GM12892 (cell line): ENCODE measurements around the gene SLC38A6.

ENCODE experiments used
- POLR2A ChIP-seq: IDR thresholded peaks from 2 replicates; pipeline ENCODE4 v1.6.1; 2011; ENCODE audit warnings: low read depth, low read length, control low read depth
- TAF1 ChIP-seq: IDR thresholded peaks from 2 replicates; pipeline ENCODE4 v1.6.1; 2011; ENCODE audit warnings: low read depth, mild to moderate bottlenecking, control low read depth, low read length, borderline replicate concordance

- TF ChIP-seq TAF1 (no peak), POLR2A (no peak)
Observed at GRCh38 chr14:61037215-61037614, 56.2 kb downstream of the SLC38A6 start.
